GM12892 (cell line): Measurements from ENCODE around the gene MLANA.

Experiments used
- POLR2A ChIP-seq: IDR thresholded peaks from 2 replicates; pipeline ENCODE4 v1.6.1; 2011; ENCODE audit warnings: low read depth, low read length, control low read depth
- POLR2AphosphoS5 ChIP-seq: IDR thresholded peaks from 2 replicates; pipeline ENCODE4 v1.6.1; 2011; ENCODE audit warnings: low read depth, low read length, control low read depth

DNA sequence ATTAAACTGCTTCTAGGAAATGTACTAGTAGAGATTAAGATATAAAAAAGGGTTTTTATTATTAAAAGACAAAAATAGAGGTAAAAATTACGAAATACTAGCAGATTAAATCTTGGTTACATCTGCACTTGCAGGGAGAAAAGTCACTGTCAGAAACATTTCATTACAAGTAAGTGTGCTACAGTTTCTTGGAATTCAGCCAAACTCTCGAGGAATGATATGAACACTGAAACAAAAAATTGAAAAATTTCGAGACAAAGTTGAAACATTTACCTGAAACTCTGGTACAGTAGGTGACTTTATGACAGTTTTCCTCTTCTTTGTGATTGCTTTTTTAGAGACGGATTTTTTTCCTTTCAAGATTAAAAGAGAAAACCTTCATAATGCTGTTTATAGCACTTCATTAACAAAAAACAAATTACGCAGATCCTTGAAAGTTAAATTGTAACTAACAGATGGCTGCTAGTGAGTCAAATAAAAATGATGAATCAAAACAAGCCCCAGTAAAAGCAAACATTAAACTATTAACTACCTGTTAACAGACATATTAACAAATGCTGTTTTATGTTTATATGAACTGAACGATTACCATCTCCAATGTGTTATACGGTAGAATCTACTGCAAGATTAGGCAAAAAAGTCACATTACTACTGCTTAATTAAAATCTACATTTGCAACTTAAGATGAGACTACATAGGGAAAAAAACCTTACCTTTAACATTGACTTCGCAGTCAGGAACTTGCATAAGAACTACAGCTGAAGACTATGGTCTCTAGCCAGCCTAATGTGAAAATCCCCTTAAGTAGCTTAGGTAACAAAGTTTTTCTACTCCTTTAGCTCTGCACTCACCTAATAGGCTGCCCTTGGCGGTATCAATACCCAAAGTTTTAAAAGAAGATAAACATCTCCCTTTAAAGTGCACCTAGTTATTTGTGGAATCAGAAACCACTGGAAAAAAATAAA lies 63.3 kb downstream of the MLANA start:
- TF ChIP-seq POLR2AphosphoS5 (no peak), POLR2A (no peak)
